ENCODE measurements around the gene MAP4K5.

The MAP4K5 gene

GRCh38 chr14:50399251-50400032 is 132.9 kb downstream of the MAP4K5 start:
- no peak for DNase-seq (ENCODE audit: low read depth)

GRCh38 chr14:50398189-50398580 is 134.2 kb downstream of the MAP4K5 start:
- no peak for DNase-seq (ENCODE audit: low read depth)

- DNase-seq (ENCODE audit: low read depth): no peak
Measured at GRCh38 chr14:50397390-50398188, 134.8 kb downstream of the MAP4K5 start.

- DNase-seq (ENCODE audit: low read depth): peak; percentile 30
Measured at GRCh38 chr14:50396631-50397389, 135.6 kb downstream of the MAP4K5 start, which contains the start of gene CDKL1. Gene CDKL1 (minus strand): TSS chr14:50396881. CDS start chr14:50395868, 1,013 bp downstream.

DNA sequence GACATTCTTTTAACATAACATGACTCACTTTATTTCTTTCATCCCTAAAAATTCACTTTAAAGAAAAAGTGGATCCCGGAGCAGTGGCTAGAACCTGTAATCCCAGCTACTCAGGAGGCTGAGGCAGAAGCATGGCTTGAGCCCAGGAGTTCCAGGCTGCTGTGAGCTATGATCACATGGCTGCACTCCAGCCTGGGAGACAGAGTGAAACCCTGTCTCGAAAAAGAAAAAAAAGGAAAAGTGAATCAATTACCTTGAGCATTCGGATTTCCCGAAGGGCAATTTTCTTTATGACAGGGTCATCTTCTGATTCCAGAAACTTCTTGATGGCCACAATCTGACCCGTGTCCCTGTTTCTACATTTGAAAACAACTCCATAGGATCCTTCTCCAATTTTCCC is 136.9 kb downstream of the MAP4K5 start:
- no peak for DNase-seq (ENCODE audit: low read depth)

- no peak for DNase-seq (ENCODE audit: low read depth)
Measured at GRCh38 chr14:50394713-50395112, 137.7 kb downstream of the MAP4K5 start.

DNA sequence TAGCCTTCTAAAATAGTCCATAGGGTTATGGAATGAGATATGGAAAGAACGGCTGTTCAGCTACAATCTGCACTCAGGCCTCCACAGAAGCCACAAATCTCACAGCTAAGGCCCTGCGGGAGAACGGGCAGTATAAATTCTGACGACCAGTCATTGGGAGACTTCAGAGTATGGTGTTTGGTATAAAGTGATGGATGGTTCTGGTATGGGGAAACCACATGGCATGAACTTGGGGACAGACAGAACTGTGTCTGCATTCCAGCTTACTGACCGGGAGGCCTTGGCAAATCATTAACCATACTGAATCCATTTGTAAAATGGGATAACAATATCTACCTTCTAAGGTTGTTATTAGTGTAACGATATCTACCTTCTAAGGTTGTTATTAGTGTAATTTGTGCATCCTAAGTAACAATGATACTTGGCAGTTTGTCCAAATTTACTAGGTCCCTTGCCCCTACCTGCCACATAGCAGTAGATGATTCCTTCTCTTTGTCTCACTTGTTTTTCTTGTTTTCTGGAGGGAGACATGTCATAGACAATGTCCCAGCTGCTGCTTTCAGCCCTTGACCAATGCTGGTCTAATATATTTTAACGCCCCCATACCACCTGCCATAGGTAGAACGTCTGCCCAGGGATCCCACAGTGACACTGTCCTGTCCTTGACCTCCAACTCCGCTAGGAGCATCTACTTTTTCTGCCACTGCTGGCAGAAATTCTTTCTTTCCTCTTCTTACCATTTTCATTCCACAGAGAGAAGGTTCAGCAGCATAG is 142.5 kb downstream of the MAP4K5 start:
- no peak for DNase-seq (ENCODE audit: low read depth)

GRCh38 chr14:50388256-50388931 is 144.0 kb downstream of the MAP4K5 start:
- DNase-seq (ENCODE audit: low read depth): no peak

GRCh38 chr14:50387548-50387947 is 144.8 kb downstream of the MAP4K5 start:
- DNase-seq (ENCODE audit: low read depth): no peak

DNA sequence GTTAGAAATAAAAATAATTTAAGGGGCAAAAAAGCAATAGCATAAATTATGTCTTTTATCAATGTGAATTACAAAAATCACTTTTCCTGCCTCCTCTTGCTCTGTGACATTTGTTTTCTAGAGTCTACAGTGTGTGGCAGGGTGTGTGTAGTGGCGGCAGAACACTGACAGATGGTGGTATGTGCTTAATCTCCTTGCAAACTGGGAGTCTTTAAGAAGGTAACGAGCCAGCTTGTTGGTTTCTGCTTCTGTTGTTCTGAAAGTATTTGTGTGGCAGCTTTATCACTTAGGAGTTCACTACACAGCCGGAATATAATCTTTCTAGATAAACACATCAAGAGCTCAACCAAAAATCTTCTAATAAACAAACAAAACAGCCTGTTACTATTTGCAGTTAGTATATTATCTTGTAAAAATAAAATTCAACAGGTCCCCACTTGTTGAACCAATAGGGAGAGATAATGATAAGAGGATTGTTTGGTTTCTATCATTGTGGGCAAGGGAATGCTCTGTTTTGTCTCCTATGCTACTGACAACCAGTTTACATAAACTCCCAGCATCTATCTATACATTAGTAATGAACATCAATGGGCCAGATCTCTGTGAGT is 148.6 kb downstream of the MAP4K5 start:
- DNase-seq (ENCODE audit: low read depth): no peak

GRCh38 chr14:50381823-50382287 is 150.5 kb downstream of the MAP4K5 start:
- no peak for DNase-seq (ENCODE audit: low read depth)

DNA sequence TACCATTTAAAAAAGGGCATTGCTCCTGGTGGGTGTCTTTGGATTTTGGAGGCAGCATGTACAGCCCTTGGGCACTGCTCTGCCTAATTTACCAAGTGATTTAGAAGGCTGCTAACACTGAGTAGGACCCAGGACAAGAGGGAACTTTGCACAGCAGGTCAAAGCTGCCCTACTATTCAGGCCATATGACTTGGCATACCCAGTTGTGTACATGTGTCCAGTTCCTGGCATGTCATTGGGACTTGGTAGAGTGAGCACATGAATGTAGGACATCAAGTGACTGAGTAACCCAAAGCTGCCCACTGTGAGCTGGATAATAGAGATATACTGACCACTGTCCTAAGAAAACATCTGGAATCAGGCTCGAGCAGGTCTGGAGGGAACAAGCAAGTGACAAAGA is 151.4 kb downstream of the MAP4K5 start:
- DNase-seq (ENCODE audit: low read depth): no peak

GRCh38 chr14:50380455-50380854 is 151.9 kb downstream of the MAP4K5 start:
- no peak for DNase-seq (ENCODE audit: low read depth)

DNA sequence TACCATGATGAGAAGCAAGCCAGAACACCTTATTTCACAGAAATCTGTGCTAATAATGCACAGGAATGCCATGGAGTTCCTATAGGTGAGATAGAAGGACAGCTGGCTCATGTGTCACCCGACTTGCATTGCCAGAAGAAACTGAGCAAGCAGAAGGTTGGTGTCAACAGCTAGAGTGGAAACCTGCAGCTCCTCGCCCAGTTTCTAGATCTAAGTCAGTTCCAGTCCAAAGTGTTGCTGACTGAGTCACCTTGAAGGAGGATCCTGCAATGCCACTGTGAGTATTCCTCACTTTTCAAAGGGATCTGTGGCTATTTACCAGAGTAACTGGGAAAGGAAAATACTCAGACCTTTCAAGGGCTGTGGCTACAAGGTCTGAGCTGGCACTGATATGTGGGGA is 152.8 kb downstream of the MAP4K5 start:
- no peak for DNase-seq (ENCODE audit: low read depth)

GRCh38 chr14:50377550-50378085 is 154.8 kb downstream of the MAP4K5 start:
- DNase-seq (ENCODE audit: low read depth): no peak

DNA sequence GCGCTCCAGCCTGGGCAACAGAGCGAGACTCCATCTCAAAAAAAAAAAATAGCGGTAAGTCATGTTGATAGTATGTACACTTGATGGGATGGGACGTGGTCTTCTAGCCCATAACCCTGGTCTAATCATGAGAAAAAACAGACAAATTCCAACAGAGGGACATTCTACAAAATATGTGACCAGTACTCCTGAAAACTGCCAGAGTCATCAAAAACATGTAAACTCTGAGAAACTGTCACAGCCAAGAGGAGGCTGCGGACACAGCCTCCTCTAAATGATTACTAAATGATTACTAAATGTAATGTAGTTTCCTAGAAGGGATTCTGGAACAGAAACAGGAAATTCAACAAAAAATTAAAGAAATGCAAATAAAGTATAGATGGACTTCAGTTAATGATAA is 156.6 kb downstream of the MAP4K5 start:
- no peak for DNase-seq (ENCODE audit: low read depth)

DNA sequence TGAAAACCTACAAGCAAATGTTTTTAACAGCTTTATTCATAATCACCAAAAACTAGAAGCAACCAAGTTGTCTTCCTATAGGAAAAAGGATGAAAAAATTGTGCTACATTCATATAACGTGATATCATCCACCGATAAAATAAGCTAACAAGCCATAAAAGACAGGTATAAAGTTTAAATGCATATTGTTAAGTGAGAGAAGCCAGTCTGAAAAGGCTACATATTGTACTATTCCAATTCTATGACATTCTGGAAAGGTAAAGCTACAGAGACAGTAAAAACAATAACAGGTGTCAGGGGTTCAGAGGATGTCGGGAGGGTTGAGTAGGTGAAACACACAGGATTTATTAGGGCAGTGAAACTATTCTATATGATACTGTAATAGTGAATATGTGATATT is 158.4 kb downstream of the MAP4K5 start:
- DNase-seq (ENCODE audit: low read depth): no peak

DNA sequence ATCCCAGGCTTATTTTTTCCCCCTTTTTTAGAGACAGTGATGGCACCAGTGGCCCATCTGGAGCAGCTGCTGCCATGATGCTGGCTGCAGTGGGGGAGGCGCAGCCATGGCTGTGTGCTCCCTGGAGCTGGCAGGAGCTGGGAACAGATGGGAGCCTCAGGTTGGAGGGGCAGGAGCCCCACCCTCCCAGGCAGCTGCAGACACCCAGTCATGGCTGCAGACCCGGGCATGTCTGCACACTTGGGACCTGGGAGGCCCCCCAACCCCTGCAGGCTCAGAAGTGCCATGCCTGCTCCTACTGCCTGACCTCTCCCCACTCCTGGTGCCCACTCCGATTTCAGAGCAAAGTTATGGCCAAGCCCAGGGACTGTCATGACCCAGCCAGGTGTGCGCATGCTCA is 160.8 kb downstream of the MAP4K5 start:
- no peak for DNase-seq (ENCODE audit: low read depth)

Data from stimulated activated CD8-positive, alpha-beta memory T cell treated with anti-CD3 and anti-CD28 coated beads, Interleukin-12 subunit alpha, Interleukin-12 subunit beta, amount 100 ng/mL, for 4 hours (primary cell).